PC-9 (cell line): ENCODE results near the gene POU6F2. TPM values are rescaled to one million over a fixed set of nuclear protein-coding genes. Genes with fewer than 3 reads are reported as not detected.
A peak's percentile ranks its signal among the peaks of the same experiment; 100 is the strongest.

Experiments
- BruUV-seq: library from RNA; stranded (reverse); fragments of 400-500 nt; replicated peaks from 2 replicates; lab custom pipeline; 2021; lab: Mats Ljungman, UMichigan
- CTCF ChIA-PET: fragments of 300-600 bp; sonication (Branson Sonifier 250); formaldehyde crosslinking; loops from one replicate; lab custom pipeline; 2022; ENCODE audit warnings: antibody characterized with exemption; lab: Charles Lee
- POLR2A ChIA-PET: fragments of 300-600 bp; sonication (Branson Sonifier 250); formaldehyde crosslinking; loops from one replicate; lab custom pipeline; 2022; ENCODE audit warnings: antibody characterized with exemption; ENCODE audit not compliant: unreplicated experiment; lab: Charles Lee
- DNase-seq, 2 experiments: peaks; one replicate each; pipeline versions ENCODE4 v3.0.0 to v3.0.0-alpha.2; 2015 to 2022; ENCODE audit warnings: mixed read lengths in 1 of 2
- H2AFZ ChIP-seq: fragments of 200-600 bp; sonication (generic); 2 replicates; pipeline ENCODE4 v1.8.1; 2017; ENCODE audit warnings: antibody characterized with exemption
- H3F3A ChIP-seq: fragments of 200-600 bp; sonication (generic); 2 replicates; pipeline ENCODE4 v1.8.1; 2017; ENCODE audit warnings: antibody characterized with exemption, mild to moderate bottlenecking, low read depth; ENCODE audit not compliant: insufficient read depth
- H3K27ac ChIP-seq: fragments of 200-600 bp; sonication (generic); 2 replicates; pipeline ENCODE4 v1.6.1; 2016; ENCODE audit warnings: mixed run types
- H3K27me3 ChIP-seq: fragments of 200-600 bp; sonication (generic); 2 replicates; pipeline ENCODE4 v1.6.1; 2016; ENCODE audit warnings: low read depth, mixed run types; ENCODE audit not compliant: insufficient read depth
- H3K36me3 ChIP-seq: fragments of 200-600 bp; sonication (generic); 2 replicates; pipeline ENCODE4 v1.6.1; 2016; ENCODE audit warnings: low read depth, mixed run types
- H3K4me1 ChIP-seq: fragments of 200-600 bp; sonication (generic); replicated peaks from 2 replicates; pipeline ENCODE4 v1.6.1; 2016; ENCODE audit warnings: mixed run types; ENCODE audit not compliant: insufficient read depth
- H3K4me2 ChIP-seq: fragments of 200-600 bp; sonication (generic); 2 replicates; pipeline ENCODE4 v1.6.1; 2017; ENCODE audit warnings: mixed run types
- H3K4me3 ChIP-seq: fragments of 200-600 bp; sonication (generic); 2 replicates; pipeline ENCODE4 v1.6.1; 2016; ENCODE audit warnings: mixed run types
- H3K79me2 ChIP-seq: fragments of 200-600 bp; sonication (generic); 2 replicates; pipeline ENCODE4 v1.6.1; 2017; ENCODE audit warnings: low read depth, mixed run types
- H3K9me2 ChIP-seq: fragments of 200-600 bp; sonication (generic); 2 replicates; pipeline ENCODE4 v1.8.1; 2017; ENCODE audit warnings: mild to moderate bottlenecking; ENCODE audit not compliant: insufficient read depth
- H3K9me3 ChIP-seq: fragments of 200-600 bp; sonication (generic); 2 replicates; pipeline ENCODE4 v1.8.1; 2016; ENCODE audit warnings: low read depth; ENCODE audit not compliant: insufficient read depth
- H4K20me1 ChIP-seq: fragments of 200-600 bp; sonication (generic); 2 replicates; pipeline ENCODE4 v1.8.1; 2017; ENCODE audit not compliant: insufficient read depth
- CTCF ChIP-seq: fragments of 200-600 bp; sonication (generic); conservative IDR thresholded peaks from 2 replicates; pipeline ENCODE4 v1.6.1; 2017; ENCODE audit warnings: mixed run types, antibody characterized with exemption, mild to moderate bottlenecking, moderate library complexity
- EZH2 ChIP-seq: fragments of 200-600 bp; sonication (generic); IDR thresholded peaks from 2 replicates; pipeline ENCODE4 v1.8.0; 2017; ENCODE audit warnings: antibody characterized with exemption, low read depth
- intact Hi-C: fragments of 100-400 bp; cut with micrococcal nuclease; formaldehyde crosslinking; loops from one replicate; pipeline ENCODE4 v1.10.0; 2022; ENCODE audit not compliant: unreplicated experiment
- total RNA-seq: library from RNA; stranded (reverse); gene quantifications from 2 replicates; pipeline ENCODE4 v1.2.3, GENCODE V29; 2021

Gene POU6F2
- total RNA-seq, 1 experiment from 2014 or later, result not detected

- no TSS peak for BruUV-seq
- ChIA-PET POLR2A (no interaction called here), CTCF (no interaction called here)
- peak; percentile 98 for TF ChIP-seq CTCF
- TF ChIP-seq EZH2, result no peak
- intact Hi-C loops, result loop anchor here (1.0 to 5.0 kb wide), 3 partner anchors 135 to 588 kb away; no protein-coding TSS in a partner anchor
- no peaks in the 10 kb centered on the region for H3K79me2 ChIP-seq
- H3K9me3 ChIP-seq, result no peaks in the 10 kb centered on the region
- peaks cover 14% of the 10 kb centered on the region for H3K4me1 ChIP-seq
- H3K9me2 ChIP-seq, result no peaks in the 10 kb centered on the region
- no peaks in the 10 kb centered on the region for H3F3A ChIP-seq
- H4K20me1 ChIP-seq, result no peaks in the 10 kb centered on the region
- peak overlapping the region; percentile 17; the same call in 1 of the 2 replicates for H3K4me2 ChIP-seq
- no peaks in the 10 kb centered on the region for H3K36me3 ChIP-seq
- peak; percentile 52 to 58 for DNase-seq
- no peak overlapping the region for H2AFZ ChIP-seq
- no peak overlapping the region for H3K4me3 ChIP-seq
- peaks cover 5% of the 10 kb centered on the region; the same call in 1 of the 2 replicates for H3K27me3 ChIP-seq
- no peak overlapping the region for H3K27ac ChIP-seq
Observed at GRCh38 chr7:38932509-38933168, 45.1 kb upstream of the POU6F2 start.

- H3K27me3 ChIP-seq, result peaks cover 16% of the 10 kb centered on the region; the same call in 1 of the 2 replicates
- POLR2A ChIA-PET, result no interaction called here
- BruUV-seq, result no TSS peak
- H3K4me2 ChIP-seq, result peak overlapping the region; percentile 40
- no peak overlapping the region for H3K4me3 ChIP-seq
- peaks cover 14% of the 10 kb centered on the region for H3K4me1 ChIP-seq
- CTCF ChIA-PET, result no interaction called here
- H2AFZ ChIP-seq, result no peak overlapping the region
- H3K9me2 ChIP-seq, result no peaks in the 10 kb centered on the region
- H3K27ac ChIP-seq, result no peak overlapping the region
- no peaks in the 10 kb centered on the region for H3K79me2 ChIP-seq
- intact Hi-C loops, result loop anchor here (5.0 kb wide), 1 partner anchor 533 kb away; no protein-coding TSS in a partner anchor
- H4K20me1 ChIP-seq, result no peaks in the 10 kb centered on the region
- no peak for DNase-seq
- no peaks in the 10 kb centered on the region for H3K36me3 ChIP-seq
- no peaks in the 10 kb centered on the region for H3K9me3 ChIP-seq
- H3F3A ChIP-seq, result no peaks in the 10 kb centered on the region
- TF ChIP-seq CTCF (no peak), EZH2 (no peak)
Observed at GRCh38 chr7:38934051-38934450, 43.7 kb upstream of the POU6F2 start.

- Histone ChIP-seq H3K4me2 (peak overlapping the region; percentile 40), H3K9me3 (no peaks in the 10 kb centered on the region), H4K20me1 (no peaks in the 10 kb centered on the region), H3K79me2 (no peaks in the 10 kb centered on the region), H3K27ac (no peak overlapping the region), H3K4me1 (peaks cover 14% of the 10 kb centered on the region), H3F3A (no peaks in the 10 kb centered on the region), H2AFZ (no peak overlapping the region), H3K36me3 (no peaks in the 10 kb centered on the region), H3K9me2 (no peaks in the 10 kb centered on the region), H3K27me3 (peaks cover 21% of the 10 kb centered on the region; the same call in 1 of the 2 replicates), H3K4me3 (no peak overlapping the region)
- ChIA-PET CTCF (no interaction called here), POLR2A (no interaction called here)
- no TSS peak for BruUV-seq
- peak; percentile 42 to 87 for DNase-seq
- intact Hi-C loops, result loop anchor here (5.0 kb wide), 1 partner anchor 533 kb away; no protein-coding TSS in a partner anchor
- no peak for TF ChIP-seq EZH2
- no peak for TF ChIP-seq CTCF
Observed at GRCh38 chr7:38934536-38934935, 43.2 kb upstream of the POU6F2 start.
